ENCODE measurements around the gene MTMR8.

The MTMR8 gene

GRCh38 chrX:64377753-64378152 lies 17.5 kb downstream of the MTMR8 start:
- TF ChIP-seq CTBP1 (IDR thresholded peaks at IDR 0.05; ENCODE audit: borderline replicate concordance), result no peak
- TF ChIP-seq BHLHE40 (IDR thresholded peaks at IDR 0.05; ENCODE audit: borderline replicate concordance), result no peak
- no peak for TF ChIP-seq ARNT (IDR thresholded peaks at IDR 0.05)
- TF ChIP-seq FOXM1 (IDR thresholded peaks at IDR 0.05; ENCODE audit: borderline replicate concordance), result no peak
- ChIA-PET CTCF (no interaction called here), POLR2A (no interaction called here)
- no peak for DNase-seq (ENCODE audit: extremely low spot score)

GRCh38 chrX:64352081-64352480 lies 43.2 kb downstream of the MTMR8 start:
- ChIA-PET POLR2A (no interaction called here), CTCF (no interaction called here)
- TF ChIP-seq LEF1 (IDR thresholded peaks at IDR 0.05; ENCODE audit: borderline replicate concordance) (no peak), FOXA1 (IDR thresholded peaks at IDR 0.05) (no peak), L3MBTL2 (conservative IDR thresholded peaks at IDR 0.05) (no peak)
- DNase-seq (ENCODE audit: extremely low spot score), result no peak

- no peak for TF ChIP-seq CTBP1 (IDR thresholded peaks at IDR 0.05; ENCODE audit: borderline replicate concordance)
- no peak for TF ChIP-seq SUZ12 (IDR thresholded peaks at IDR 0.05)
- TF ChIP-seq PKNOX1 (IDR thresholded peaks at IDR 0.05), result no peak
- TF ChIP-seq L3MBTL2 (conservative IDR thresholded peaks at IDR 0.05), result no peak
- no peak for TF ChIP-seq LEF1 (IDR thresholded peaks at IDR 0.05; ENCODE audit: borderline replicate concordance)
- TF ChIP-seq ELF4 (IDR thresholded peaks at IDR 0.05), result no peak
- no peak for TF ChIP-seq ARNT (IDR thresholded peaks at IDR 0.05)
- TF ChIP-seq FOXK2 (IDR thresholded peaks at IDR 0.05), result no peak
- TF ChIP-seq SP1 (IDR thresholded peaks at IDR 0.05), result no peak
- TF ChIP-seq TARDBP (IDR thresholded peaks at IDR 0.05), result no peak
These were observed 44.7 kb downstream of the MTMR8 start for GRCh38 chrX:64350521-64350920.

GRCh38 chrX:64350047-64350446 lies 45.2 kb downstream of the MTMR8 start:
- no peak for DNase-seq (ENCODE audit: extremely low spot score)
- CTCF ChIA-PET, result no interaction called here
- TF ChIP-seq SP1 (IDR thresholded peaks at IDR 0.05) (no peak), CTBP1 (IDR thresholded peaks at IDR 0.05; ENCODE audit: borderline replicate concordance) (no peak), LEF1 (IDR thresholded peaks at IDR 0.05; ENCODE audit: borderline replicate concordance) (no peak), BHLHE40 (IDR thresholded peaks at IDR 0.05; ENCODE audit: borderline replicate concordance) (no peak), SUZ12 (IDR thresholded peaks at IDR 0.05) (no peak), ELF4 (IDR thresholded peaks at IDR 0.05) (no peak), FOXA1 (IDR thresholded peaks at IDR 0.05) (no peak), ARNT (IDR thresholded peaks at IDR 0.05) (no peak), NFRKB (IDR thresholded peaks at IDR 0.05) (no peak), PKNOX1 (IDR thresholded peaks at IDR 0.05) (no peak), ZNF384 (IDR thresholded peaks at IDR 0.05) (no peak)
- POLR2A ChIA-PET, result no interaction called here

More at GRCh38 chrX:64350521-64350920, 44.7 kb downstream of the MTMR8 start:
- ChIA-PET CTCF (no interaction called here), POLR2A (no interaction called here)
- no peak for DNase-seq (ENCODE audit: extremely low spot score)

- no peak for DNase-seq (ENCODE audit: extremely low spot score)
- TF ChIP-seq ELF4 (IDR thresholded peaks at IDR 0.05) (no peak), TARDBP (IDR thresholded peaks at IDR 0.05) (no peak), ZNF384 (IDR thresholded peaks at IDR 0.05) (no peak), PKNOX1 (IDR thresholded peaks at IDR 0.05) (no peak), ARNT (IDR thresholded peaks at IDR 0.05) (no peak), HDGF (IDR thresholded peaks at IDR 0.05; ENCODE audit: borderline replicate concordance) (no peak), BHLHE40 (IDR thresholded peaks at IDR 0.05; ENCODE audit: borderline replicate concordance) (no peak), SUZ12 (IDR thresholded peaks at IDR 0.05) (no peak), CTBP1 (IDR thresholded peaks at IDR 0.05; ENCODE audit: borderline replicate concordance) (no peak), L3MBTL2 (conservative IDR thresholded peaks at IDR 0.05) (no peak), FOXK2 (IDR thresholded peaks at IDR 0.05) (no peak), LEF1 (IDR thresholded peaks at IDR 0.05; ENCODE audit: borderline replicate concordance) (no peak), SP1 (IDR thresholded peaks at IDR 0.05) (no peak), FOXM1 (IDR thresholded peaks at IDR 0.05; ENCODE audit: borderline replicate concordance) (no peak), NFRKB (IDR thresholded peaks at IDR 0.05) (no peak)
- ChIA-PET CTCF (no interaction called here), POLR2A (no interaction called here)
These were observed 52.4 kb downstream of the MTMR8 start for GRCh38 chrX:64342811-64343210.

GRCh38 chrX:64338296-64338695 lies 57.0 kb downstream of the MTMR8 start:
- POLR2A ChIA-PET, result no interaction called here
- CTCF ChIA-PET, result no interaction called here
- no peak for TF ChIP-seq FOXM1 (IDR thresholded peaks at IDR 0.05; ENCODE audit: borderline replicate concordance)
- TF ChIP-seq SP1 (IDR thresholded peaks at IDR 0.05), result no peak
- no peak for TF ChIP-seq SUZ12 (IDR thresholded peaks at IDR 0.05)
- no peak for TF ChIP-seq FOXA1 (IDR thresholded peaks at IDR 0.05)
- no peak for TF ChIP-seq ARNT (IDR thresholded peaks at IDR 0.05)
- TF ChIP-seq ZNF384 (IDR thresholded peaks at IDR 0.05), result no peak
- TF ChIP-seq BHLHE40 (IDR thresholded peaks at IDR 0.05; ENCODE audit: borderline replicate concordance), result no peak
- no peak for TF ChIP-seq ELF4 (IDR thresholded peaks at IDR 0.05)
- TF ChIP-seq CTBP1 (IDR thresholded peaks at IDR 0.05; ENCODE audit: borderline replicate concordance), result no peak
- no peak for TF ChIP-seq LEF1 (IDR thresholded peaks at IDR 0.05; ENCODE audit: borderline replicate concordance)
- no peak for TF ChIP-seq HDGF (IDR thresholded peaks at IDR 0.05; ENCODE audit: borderline replicate concordance)
- no peak for TF ChIP-seq NFRKB (IDR thresholded peaks at IDR 0.05)
- no peak for TF ChIP-seq FOXK2 (IDR thresholded peaks at IDR 0.05)
- no peak for TF ChIP-seq TARDBP (IDR thresholded peaks at IDR 0.05)
- no peak for DNase-seq (ENCODE audit: extremely low spot score)

GRCh38 chrX:64334467-64334866 lies 60.8 kb downstream of the MTMR8 start:
- CTCF ChIA-PET, result interaction anchor here (0.6 kb wide), 1 partner anchor 135 kb away, joined by 4 read pairs; no protein-coding TSS in a partner anchor
- DNase-seq (ENCODE audit: extremely low spot score), result no peak
- POLR2A ChIA-PET, result no interaction called here
- TF ChIP-seq L3MBTL2 (conservative IDR thresholded peaks at IDR 0.05) (no peak), SUZ12 (IDR thresholded peaks at IDR 0.05) (no peak), BHLHE40 (IDR thresholded peaks at IDR 0.05; ENCODE audit: borderline replicate concordance) (no peak), SP1 (IDR thresholded peaks at IDR 0.05) (no peak), FOXM1 (IDR thresholded peaks at IDR 0.05; ENCODE audit: borderline replicate concordance) (no peak), LEF1 (IDR thresholded peaks at IDR 0.05; ENCODE audit: borderline replicate concordance) (no peak), FOXK2 (IDR thresholded peaks at IDR 0.05) (no peak), ELF4 (IDR thresholded peaks at IDR 0.05) (no peak), ARNT (IDR thresholded peaks at IDR 0.05) (no peak), NFRKB (IDR thresholded peaks at IDR 0.05) (no peak), FOXA1 (IDR thresholded peaks at IDR 0.05) (no peak), HDGF (IDR thresholded peaks at IDR 0.05; ENCODE audit: borderline replicate concordance) (no peak)
